Prostate gland (tissue), 2 donors: ENCODE measurements around the gene SUN3.

Source experiments
- POLR2A ChIP-seq: fragments of 450-650 bp; IDR thresholded peaks from one replicate; pipeline ENCODE4 v1.6.1; 2016; ENCODE audit warnings: antibody characterized with exemption, mild to moderate bottlenecking
- TF ChIP-seq, protein P1 (sequence below), 4 experiments: fragments of 200-600 bp in 2 of 4; fragments of 450-650 bp in 2 of 4; sonication (generic) in 2 of 4; IDR thresholded peaks; 1 replicate in 3 of 4; 2 replicates in 1 of 4; pipeline ENCODE4 v1.5.1; 2016 to 2019; ENCODE audit warnings: antibody characterized with exemption in 4 of 4, mild to moderate bottlenecking in 2 of 4, moderate library complexity in 2 of 4

DNA sequence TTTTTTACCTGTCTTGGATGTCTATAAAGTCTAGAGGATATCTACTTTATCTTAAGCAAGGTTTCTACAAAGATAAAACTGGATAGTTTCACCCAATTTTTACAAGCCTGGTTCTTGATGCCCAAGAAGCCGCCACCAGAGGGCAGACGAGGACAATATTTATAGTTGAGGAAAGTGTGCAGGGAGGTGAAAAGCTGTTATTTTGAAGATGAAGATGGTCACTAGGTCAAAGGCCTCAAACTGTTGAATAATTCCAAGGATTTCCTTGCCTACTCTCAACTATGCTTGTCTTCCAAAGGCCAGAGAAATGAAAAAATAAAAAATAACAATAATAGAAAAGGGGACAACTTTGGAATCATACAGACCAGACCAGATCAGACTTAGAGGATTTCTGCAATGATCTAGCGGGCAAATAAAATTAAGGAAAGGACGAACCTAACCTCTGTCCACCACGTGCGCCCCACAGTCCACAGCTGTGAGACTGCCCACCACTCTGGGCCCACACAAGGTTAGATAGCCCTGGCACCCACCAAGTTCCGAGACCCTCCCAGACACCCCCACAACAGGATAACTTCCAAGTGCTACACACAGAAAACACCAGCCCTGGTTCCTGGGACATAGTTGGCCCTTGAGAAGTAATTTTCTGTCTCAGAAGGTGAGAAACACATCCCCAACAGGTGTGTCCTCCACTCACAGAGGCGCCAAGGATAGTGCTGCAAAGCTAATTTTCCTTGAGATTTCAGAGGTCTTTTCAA, 83.5 kb downstream of the SUN3 start:
- TF ChIP-seq, protein P1, sequence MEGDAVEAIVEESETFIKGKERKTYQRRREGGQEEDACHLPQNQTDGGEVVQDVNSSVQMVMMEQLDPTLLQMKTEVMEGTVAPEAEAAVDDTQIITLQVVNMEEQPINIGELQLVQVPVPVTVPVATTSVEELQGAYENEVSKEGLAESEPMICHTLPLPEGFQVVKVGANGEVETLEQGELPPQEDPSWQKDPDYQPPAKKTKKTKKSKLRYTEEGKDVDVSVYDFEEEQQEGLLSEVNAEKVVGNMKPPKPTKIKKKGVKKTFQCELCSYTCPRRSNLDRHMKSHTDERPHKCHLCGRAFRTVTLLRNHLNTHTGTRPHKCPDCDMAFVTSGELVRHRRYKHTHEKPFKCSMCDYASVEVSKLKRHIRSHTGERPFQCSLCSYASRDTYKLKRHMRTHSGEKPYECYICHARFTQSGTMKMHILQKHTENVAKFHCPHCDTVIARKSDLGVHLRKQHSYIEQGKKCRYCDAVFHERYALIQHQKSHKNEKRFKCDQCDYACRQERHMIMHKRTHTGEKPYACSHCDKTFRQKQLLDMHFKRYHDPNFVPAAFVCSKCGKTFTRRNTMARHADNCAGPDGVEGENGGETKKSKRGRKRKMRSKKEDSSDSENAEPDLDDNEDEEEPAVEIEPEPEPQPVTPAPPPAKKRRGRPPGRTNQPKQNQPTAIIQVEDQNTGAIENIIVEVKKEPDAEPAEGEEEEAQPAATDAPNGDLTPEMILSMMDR (IDR thresholded peaks at IDR 0.05) = peak; percentile 52 to 80 (median 76)
- no peak for TF ChIP-seq POLR2A
